WTC11 (cell line): ENCODE measurements around the gene PRR14. TPM values are rescaled to one million over a fixed set of nuclear protein-coding genes. Genes with fewer than 3 reads are reported as not detected.
A peak's percentile ranks its signal among the peaks of the same experiment; 100 is the strongest.

Experiments used
- ATAC-seq: fragments of 200-7000 bp; cut with Tn5 transposase; 2 replicates; pipeline ENCODE4 v1.10.0; 2021; ENCODE audit warnings: mild to moderate bottlenecking, moderate library complexity
- CTCF ChIA-PET: fragments of 300-600 bp; sonication (Branson Sonifier 250); formaldehyde crosslinking; loops from one replicate; lab custom pipeline; 2021; ENCODE audit warnings: antibody characterized with exemption; lab: Charles Lee
- POLR2A ChIA-PET: fragments of 350-600 bp; sonication (Branson Sonifier 250); formaldehyde crosslinking; loops from one replicate; lab custom pipeline; 2021; ENCODE audit warnings: antibody characterized with exemption; lab: Charles Lee
- DNase-seq: peaks from one replicate; pipeline ENCODE4 v3.0.0; 2021; ENCODE audit warnings: low spot score
- H3K27ac Mint-ChIP-seq: 2 replicates; pipeline ENCODE4 v1.8.0; 2021; ENCODE audit warnings: mixed read lengths
- H3K27me3 Mint-ChIP-seq: 2 replicates; pipeline ENCODE4 v1.8.0; 2021; ENCODE audit warnings: low read depth, mild to moderate bottlenecking, moderate library complexity, mixed read lengths
- H3K36me3 Mint-ChIP-seq: 2 replicates; pipeline ENCODE4 v1.8.0; 2021; ENCODE audit warnings: mixed read lengths
- H3K4me1 Mint-ChIP-seq: 2 replicates; pipeline ENCODE4 v1.8.0; 2022; ENCODE audit warnings: mixed read lengths
- H3K4me3 Mint-ChIP-seq: 2 replicates; pipeline ENCODE4 v1.8.0; 2021; ENCODE audit warnings: mild to moderate bottlenecking, moderate library complexity, mixed read lengths
- H3K9me3 Mint-ChIP-seq: 2 replicates; pipeline ENCODE4 v1.8.0; 2021; ENCODE audit warnings: mixed read lengths
- ATF1 ChIP-seq: sonication (generic); formaldehyde crosslinking; IDR thresholded peaks from 2 replicates; pipeline ENCODE4 v1.8.1; 2023; ENCODE audit warnings: mild to moderate bottlenecking, moderate library complexity, missing genetic modification reagents
- CBFB ChIP-seq: sonication (generic); formaldehyde crosslinking; IDR thresholded peaks from 2 replicates; pipeline ENCODE4 v1.8.1; 2022; ENCODE audit warnings: mild to moderate bottlenecking, low read depth, missing genetic modification reagents
- FOXJ3 ChIP-seq: sonication (generic); formaldehyde crosslinking; IDR thresholded peaks from 2 replicates; pipeline ENCODE4 v1.9.0; 2021; ENCODE audit warnings: missing genetic modification reagents, mild to moderate bottlenecking, borderline replicate concordance
- FOXP1 ChIP-seq: sonication (generic); formaldehyde crosslinking; IDR thresholded peaks from 2 replicates; pipeline ENCODE4 v1.8.0; 2022; ENCODE audit warnings: missing genetic modification reagents, mild to moderate bottlenecking, moderate library complexity, borderline replicate concordance
- GTF2I ChIP-seq: fragments of 250-450 bp; sonication (Bioruptor Pico); conservative IDR thresholded peaks from 2 replicates; pipeline ENCODE4 v1.4.0; 2021; ENCODE audit warnings: mild to moderate bottlenecking
- JUN ChIP-seq: sonication (generic); formaldehyde crosslinking; IDR thresholded peaks from 2 replicates; pipeline ENCODE4 v1.8.0; 2023; ENCODE audit warnings: mild to moderate bottlenecking, missing genetic modification reagents
- NR2C2 ChIP-seq: sonication (generic); formaldehyde crosslinking; IDR thresholded peaks from 2 replicates; pipeline ENCODE4 v1.8.0; 2022; ENCODE audit warnings: mild to moderate bottlenecking, missing genetic modification reagents
- RELA ChIP-seq: sonication (generic); formaldehyde crosslinking; IDR thresholded peaks from 2 replicates; pipeline ENCODE4 v1.8.1; 2022; ENCODE audit warnings: missing genetic modification reagents, mild to moderate bottlenecking, borderline replicate concordance
- SMAD3 ChIP-seq: sonication (generic); formaldehyde crosslinking; IDR thresholded peaks from 2 replicates; pipeline ENCODE4 v1.8.0; 2022; ENCODE audit warnings: missing genetic modification reagents, mild to moderate bottlenecking, borderline replicate concordance
- SMAD4 ChIP-seq: sonication (generic); formaldehyde crosslinking; IDR thresholded peaks from 2 replicates; pipeline ENCODE4 v1.8.0; 2022; ENCODE audit warnings: mild to moderate bottlenecking, missing genetic modification reagents
- SP1 ChIP-seq: sonication (generic); formaldehyde crosslinking; conservative IDR thresholded peaks from 2 replicates; pipeline ENCODE4 v1.8.1; 2022; ENCODE audit warnings: missing genetic modification reagents
- TCF7 ChIP-seq: sonication (generic); formaldehyde crosslinking; IDR thresholded peaks from 2 replicates; pipeline ENCODE4 v1.8.0; 2022; ENCODE audit warnings: mild to moderate bottlenecking, low read depth, missing genetic modification reagents, moderate library complexity
- TEAD4 ChIP-seq: sonication (generic); formaldehyde crosslinking; IDR thresholded peaks from 2 replicates; pipeline ENCODE4 v1.8.0; 2022; ENCODE audit warnings: mild to moderate bottlenecking, missing genetic modification reagents
- ZNF138 ChIP-seq: sonication (generic); formaldehyde crosslinking; conservative IDR thresholded peaks from 2 replicates; pipeline ENCODE4 v1.8.1; 2022; ENCODE audit warnings: mild to moderate bottlenecking, moderate library complexity, missing genetic modification reagents
- ZNF263 ChIP-seq: sonication (generic); formaldehyde crosslinking; IDR thresholded peaks from 2 replicates; pipeline ENCODE4 v1.8.1; 2022; ENCODE audit warnings: low read depth, mild to moderate bottlenecking, moderate library complexity, missing genetic modification reagents
- total RNA-seq: library from RNA; stranded (reverse); gene quantifications from 3 replicates; pipeline ENCODE4 v1.2.3, GENCODE V29; 2021
- TF ChIP-seq, protein P1 (sequence below): sonication (generic); formaldehyde crosslinking; IDR thresholded peaks from 2 replicates; pipeline ENCODE4 v1.8.0; 2023; ENCODE audit warnings: missing genetic modification reagents, mild to moderate bottlenecking, borderline replicate concordance
- TF ChIP-seq, protein P2 (sequence below): fragments of 250-450 bp; sonication (Bioruptor Pico); IDR thresholded peaks from 2 replicates; pipeline ENCODE4 v1.9.0; 2021; ENCODE audit warnings: mild to moderate bottlenecking
- TF ChIP-seq, protein P3 (sequence below): fragments of 250-450 bp; sonication (Bioruptor Pico); IDR thresholded peaks from 2 replicates; pipeline ENCODE4 v1.9.0; 2021; ENCODE audit warnings: mild to moderate bottlenecking
- TF ChIP-seq, protein P4 (sequence below): sonication (generic); formaldehyde crosslinking; IDR thresholded peaks from 2 replicates; pipeline ENCODE4 v1.8.1; 2022; ENCODE audit warnings: low read depth, missing genetic modification reagents, borderline replicate concordance
- TF ChIP-seq, protein P5 (sequence below): sonication (generic); formaldehyde crosslinking; IDR thresholded peaks from 2 replicates; pipeline ENCODE4 v1.8.1; 2023; ENCODE audit warnings: mild to moderate bottlenecking, missing genetic modification reagents, moderate library complexity
- TF ChIP-seq, protein P6 (sequence below): sonication (generic); formaldehyde crosslinking; IDR thresholded peaks from 2 replicates; pipeline ENCODE4 v1.8.0; 2023; ENCODE audit warnings: missing genetic modification reagents
- TF ChIP-seq, protein P7 (sequence below): sonication (generic); formaldehyde crosslinking; IDR thresholded peaks from 2 replicates; pipeline ENCODE4 v1.8.1; 2023; ENCODE audit warnings: mild to moderate bottlenecking, missing genetic modification reagents

PRR14 gene
- total RNA-seq, 1 experiment from 2014 or later: 21.9 TPM

DNA sequence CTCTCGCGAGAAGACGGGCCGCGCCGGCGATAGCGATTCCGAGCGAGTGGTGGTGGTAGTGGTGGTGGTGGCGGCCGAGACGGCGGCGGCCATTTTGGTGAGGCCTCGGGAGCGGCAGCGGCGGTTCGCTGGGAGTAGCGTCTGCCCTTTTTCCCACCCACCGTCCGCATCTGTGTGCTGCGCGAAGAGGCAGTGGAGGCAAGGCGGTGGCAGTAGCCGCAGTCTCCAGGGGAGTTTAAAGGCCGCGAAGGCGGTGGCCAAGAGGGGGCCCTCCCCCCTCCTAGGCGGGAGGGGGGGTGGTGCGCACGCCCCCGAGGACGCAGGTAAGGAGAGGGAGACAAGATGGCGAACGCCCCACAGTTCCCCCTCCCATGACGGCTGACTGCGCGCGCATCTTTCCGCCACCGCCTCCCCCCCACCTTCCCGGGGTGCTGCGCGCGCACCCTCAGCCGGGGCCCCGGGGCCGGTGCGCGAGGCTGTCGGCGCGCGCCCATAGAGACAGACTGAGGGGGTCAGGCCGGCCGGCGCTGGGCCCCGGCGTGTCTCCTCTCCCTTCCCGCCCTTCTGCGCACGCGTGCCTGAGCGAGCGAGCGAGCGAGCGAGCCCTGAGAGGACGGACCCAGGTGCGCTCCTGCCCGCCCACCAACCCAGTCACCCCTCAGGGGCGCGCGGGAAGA, 47.5 kb downstream of the PRR14 start (continued):
- no peak for TF ChIP-seq ATF1 (CRISPR knock-in tag)
- TF ChIP-seq SMAD4: no peak
- TF ChIP-seq, protein P1, sequence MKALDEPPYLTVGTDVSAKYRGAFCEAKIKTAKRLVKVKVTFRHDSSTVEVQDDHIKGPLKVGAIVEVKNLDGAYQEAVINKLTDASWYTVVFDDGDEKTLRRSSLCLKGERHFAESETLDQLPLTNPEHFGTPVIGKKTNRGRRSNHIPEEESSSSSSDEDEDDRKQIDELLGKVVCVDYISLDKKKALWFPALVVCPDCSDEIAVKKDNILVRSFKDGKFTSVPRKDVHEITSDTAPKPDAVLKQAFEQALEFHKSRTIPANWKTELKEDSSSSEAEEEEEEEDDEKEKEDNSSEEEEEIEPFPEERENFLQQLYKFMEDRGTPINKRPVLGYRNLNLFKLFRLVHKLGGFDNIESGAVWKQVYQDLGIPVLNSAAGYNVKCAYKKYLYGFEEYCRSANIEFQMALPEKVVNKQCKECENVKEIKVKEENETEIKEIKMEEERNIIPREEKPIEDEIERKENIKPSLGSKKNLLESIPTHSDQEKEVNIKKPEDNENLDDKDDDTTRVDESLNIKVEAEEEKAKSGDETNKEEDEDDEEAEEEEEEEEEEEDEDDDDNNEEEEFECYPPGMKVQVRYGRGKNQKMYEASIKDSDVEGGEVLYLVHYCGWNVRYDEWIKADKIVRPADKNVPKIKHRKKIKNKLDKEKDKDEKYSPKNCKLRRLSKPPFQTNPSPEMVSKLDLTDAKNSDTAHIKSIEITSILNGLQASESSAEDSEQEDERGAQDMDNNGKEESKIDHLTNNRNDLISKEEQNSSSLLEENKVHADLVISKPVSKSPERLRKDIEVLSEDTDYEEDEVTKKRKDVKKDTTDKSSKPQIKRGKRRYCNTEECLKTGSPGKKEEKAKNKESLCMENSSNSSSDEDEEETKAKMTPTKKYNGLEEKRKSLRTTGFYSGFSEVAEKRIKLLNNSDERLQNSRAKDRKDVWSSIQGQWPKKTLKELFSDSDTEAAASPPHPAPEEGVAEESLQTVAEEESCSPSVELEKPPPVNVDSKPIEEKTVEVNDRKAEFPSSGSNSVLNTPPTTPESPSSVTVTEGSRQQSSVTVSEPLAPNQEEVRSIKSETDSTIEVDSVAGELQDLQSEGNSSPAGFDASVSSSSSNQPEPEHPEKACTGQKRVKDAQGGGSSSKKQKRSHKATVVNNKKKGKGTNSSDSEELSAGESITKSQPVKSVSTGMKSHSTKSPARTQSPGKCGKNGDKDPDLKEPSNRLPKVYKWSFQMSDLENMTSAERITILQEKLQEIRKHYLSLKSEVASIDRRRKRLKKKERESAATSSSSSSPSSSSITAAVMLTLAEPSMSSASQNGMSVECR (CRISPR knock-in tag): no peak; the same call in 1 of the 2 replicates
- TF ChIP-seq FOXJ3 (CRISPR knock-in tag): no peak
- no peak for TF ChIP-seq JUN
- TF ChIP-seq, protein P2, sequence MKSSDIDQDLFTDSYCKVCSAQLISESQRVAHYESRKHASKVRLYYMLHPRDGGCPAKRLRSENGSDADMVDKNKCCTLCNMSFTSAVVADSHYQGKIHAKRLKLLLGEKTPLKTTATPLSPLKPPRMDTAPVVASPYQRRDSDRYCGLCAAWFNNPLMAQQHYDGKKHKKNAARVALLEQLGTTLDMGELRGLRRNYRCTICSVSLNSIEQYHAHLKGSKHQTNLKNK (CRISPR knock-in tag): 0 out of 2 replicates have a peak, but pooled peaks have one; percentile 62
- TF ChIP-seq TCF7 (CRISPR knock-in tag): no peak
- 0 out of 2 replicates have a peak, but pooled peaks have one; percentile 29 for TF ChIP-seq SMAD3 (CRISPR knock-in tag)
- no peak for TF ChIP-seq GTF2I (CRISPR knock-in tag)
- TF ChIP-seq, protein P3, sequence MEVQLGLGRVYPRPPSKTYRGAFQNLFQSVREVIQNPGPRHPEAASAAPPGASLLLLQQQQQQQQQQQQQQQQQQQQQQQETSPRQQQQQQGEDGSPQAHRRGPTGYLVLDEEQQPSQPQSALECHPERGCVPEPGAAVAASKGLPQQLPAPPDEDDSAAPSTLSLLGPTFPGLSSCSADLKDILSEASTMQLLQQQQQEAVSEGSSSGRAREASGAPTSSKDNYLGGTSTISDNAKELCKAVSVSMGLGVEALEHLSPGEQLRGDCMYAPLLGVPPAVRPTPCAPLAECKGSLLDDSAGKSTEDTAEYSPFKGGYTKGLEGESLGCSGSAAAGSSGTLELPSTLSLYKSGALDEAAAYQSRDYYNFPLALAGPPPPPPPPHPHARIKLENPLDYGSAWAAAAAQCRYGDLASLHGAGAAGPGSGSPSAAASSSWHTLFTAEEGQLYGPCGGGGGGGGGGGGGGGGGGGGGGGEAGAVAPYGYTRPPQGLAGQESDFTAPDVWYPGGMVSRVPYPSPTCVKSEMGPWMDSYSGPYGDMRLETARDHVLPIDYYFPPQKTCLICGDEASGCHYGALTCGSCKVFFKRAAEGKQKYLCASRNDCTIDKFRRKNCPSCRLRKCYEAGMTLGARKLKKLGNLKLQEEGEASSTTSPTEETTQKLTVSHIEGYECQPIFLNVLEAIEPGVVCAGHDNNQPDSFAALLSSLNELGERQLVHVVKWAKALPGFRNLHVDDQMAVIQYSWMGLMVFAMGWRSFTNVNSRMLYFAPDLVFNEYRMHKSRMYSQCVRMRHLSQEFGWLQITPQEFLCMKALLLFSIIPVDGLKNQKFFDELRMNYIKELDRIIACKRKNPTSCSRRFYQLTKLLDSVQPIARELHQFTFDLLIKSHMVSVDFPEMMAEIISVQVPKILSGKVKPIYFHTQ (CRISPR knock-in tag): no peak

DNA sequence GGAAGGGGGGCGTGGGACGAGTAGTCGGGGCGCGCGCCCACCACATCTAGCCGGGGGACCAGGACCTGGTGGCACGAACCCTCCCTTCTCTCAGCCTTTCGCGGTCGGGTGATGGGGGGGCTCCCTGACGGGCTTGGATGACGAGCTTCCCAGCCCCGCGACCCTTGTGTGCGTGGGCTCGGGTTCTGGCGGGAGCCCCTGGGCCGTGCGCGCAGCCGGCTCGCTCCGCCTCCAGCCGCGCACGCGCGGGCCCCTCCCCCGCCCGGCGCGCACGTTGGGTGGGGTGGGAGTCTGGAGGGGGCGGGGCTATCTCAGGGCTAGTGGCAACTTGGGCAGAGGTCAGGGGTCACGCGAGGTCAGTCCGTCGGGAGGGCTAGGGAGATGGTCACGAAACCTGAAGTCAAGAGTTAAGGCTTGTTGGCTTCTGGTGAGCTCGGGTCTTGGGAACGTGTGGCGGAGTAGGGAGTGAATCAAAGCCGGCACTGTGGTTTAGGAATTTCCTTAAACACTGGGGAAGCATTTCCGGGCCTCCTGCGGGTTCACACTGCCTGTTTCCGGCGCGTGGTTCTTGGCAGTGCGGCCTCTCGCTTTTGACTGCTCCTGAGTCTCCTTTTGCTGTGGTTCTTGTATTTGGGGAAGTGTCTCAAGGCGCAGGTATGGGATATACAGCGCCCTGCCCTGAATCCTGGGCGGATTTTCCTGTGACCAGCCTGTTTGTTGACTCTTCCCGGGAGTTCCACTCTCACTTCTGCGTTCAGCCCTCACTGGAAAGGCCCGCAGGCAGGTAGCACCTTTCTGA, 48.3 kb downstream of the PRR14 start, which contains the start of gene SRCAP:
SRCAP (plus strand) TSS at position 356 of the 799 bp plus-strand sequence. CDS start 1,654 bp downstream, outside the sequence.
- POLR2A ChIA-PET: interaction anchor here (1.3 kb wide), 2 partner anchors 21 to 40 kb away, joined by 3 read pairs; partner anchors contain the start of gene FBRS
- peak within 1 kb of the TSS; percentile 95 for H3K4me3 Mint-ChIP-seq
- TF ChIP-seq NR2C2 (CRISPR knock-in tag) (peak; percentile 54), ZNF263 (CRISPR knock-in tag) (no peak), CBFB (CRISPR knock-in tag) (0 out of 2 replicates have a peak, but pooled peaks have one; percentile 72), FOXP1 (CRISPR knock-in tag) (peak; percentile 47; the same call in 1 of the 2 replicates), SP1 (CRISPR knock-in tag) (peak; percentile 48; the same call in 1 of the 2 replicates), RELA (CRISPR knock-in tag) (peak; percentile 73), ZNF138 (CRISPR knock-in tag) (no peak), TEAD4 (peak; percentile 8; the same call in 1 of the 2 replicates)
- TF ChIP-seq, protein P4, sequence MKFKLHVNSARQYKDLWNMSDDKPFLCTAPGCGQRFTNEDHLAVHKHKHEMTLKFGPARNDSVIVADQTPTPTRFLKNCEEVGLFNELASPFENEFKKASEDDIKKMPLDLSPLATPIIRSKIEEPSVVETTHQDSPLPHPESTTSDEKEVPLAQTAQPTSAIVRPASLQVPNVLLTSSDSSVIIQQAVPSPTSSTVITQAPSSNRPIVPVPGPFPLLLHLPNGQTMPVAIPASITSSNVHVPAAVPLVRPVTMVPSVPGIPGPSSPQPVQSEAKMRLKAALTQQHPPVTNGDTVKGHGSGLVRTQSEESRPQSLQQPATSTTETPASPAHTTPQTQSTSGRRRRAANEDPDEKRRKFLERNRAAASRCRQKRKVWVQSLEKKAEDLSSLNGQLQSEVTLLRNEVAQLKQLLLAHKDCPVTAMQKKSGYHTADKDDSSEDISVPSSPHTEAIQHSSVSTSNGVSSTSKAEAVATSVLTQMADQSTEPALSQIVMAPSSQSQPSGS (CRISPR knock-in tag): no peak
- TF ChIP-seq, protein P5, sequence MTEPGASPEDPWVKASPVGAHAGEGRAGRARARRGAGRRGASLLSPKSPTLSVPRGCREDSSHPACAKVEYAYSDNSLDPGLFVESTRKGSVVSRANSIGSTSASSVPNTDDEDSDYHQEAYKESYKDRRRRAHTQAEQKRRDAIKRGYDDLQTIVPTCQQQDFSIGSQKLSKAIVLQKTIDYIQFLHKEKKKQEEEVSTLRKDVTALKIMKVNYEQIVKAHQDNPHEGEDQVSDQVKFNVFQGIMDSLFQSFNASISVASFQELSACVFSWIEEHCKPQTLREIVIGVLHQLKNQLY (CRISPR knock-in tag): no peak
- TF ChIP-seq, protein P6, sequence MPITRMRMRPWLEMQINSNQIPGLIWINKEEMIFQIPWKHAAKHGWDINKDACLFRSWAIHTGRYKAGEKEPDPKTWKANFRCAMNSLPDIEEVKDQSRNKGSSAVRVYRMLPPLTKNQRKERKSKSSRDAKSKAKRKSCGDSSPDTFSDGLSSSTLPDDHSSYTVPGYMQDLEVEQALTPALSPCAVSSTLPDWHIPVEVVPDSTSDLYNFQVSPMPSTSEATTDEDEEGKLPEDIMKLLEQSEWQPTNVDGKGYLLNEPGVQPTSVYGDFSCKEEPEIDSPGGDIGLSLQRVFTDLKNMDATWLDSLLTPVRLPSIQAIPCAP (CRISPR knock-in tag): 0 out of 2 replicates have a peak, but pooled peaks have one; percentile 20
- TF ChIP-seq, protein P7, sequence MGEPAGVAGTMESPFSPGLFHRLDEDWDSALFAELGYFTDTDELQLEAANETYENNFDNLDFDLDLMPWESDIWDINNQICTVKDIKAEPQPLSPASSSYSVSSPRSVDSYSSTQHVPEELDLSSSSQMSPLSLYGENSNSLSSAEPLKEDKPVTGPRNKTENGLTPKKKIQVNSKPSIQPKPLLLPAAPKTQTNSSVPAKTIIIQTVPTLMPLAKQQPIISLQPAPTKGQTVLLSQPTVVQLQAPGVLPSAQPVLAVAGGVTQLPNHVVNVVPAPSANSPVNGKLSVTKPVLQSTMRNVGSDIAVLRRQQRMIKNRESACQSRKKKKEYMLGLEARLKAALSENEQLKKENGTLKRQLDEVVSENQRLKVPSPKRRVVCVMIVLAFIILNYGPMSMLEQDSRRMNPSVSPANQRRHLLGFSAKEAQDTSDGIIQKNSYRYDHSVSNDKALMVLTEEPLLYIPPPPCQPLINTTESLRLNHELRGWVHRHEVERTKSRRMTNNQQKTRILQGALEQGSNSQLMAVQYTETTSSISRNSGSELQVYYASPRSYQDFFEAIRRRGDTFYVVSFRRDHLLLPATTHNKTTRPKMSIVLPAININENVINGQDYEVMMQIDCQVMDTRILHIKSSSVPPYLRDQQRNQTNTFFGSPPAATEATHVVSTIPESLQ (CRISPR knock-in tag): no peak

More for the DNA sequence above, 48.3 kb downstream of the PRR14 start, which contains the start of gene SRCAP:
- CTCF ChIA-PET: no interaction called here
- H3K27ac Mint-ChIP-seq: peak within 1 kb of the TSS; percentile 100
- H3K4me1 Mint-ChIP-seq: peaks cover 14% of the 10 kb centered on the region
- peaks cover 26% of the 10 kb centered on the region for H3K36me3 Mint-ChIP-seq
- H3K27me3 Mint-ChIP-seq: peaks cover 42% of the 10 kb centered on the region
- DNase-seq (peak; percentile 82), ATAC-seq (peak; percentile 20)
- H3K9me3 Mint-ChIP-seq: no peaks in the 10 kb centered on the region
